OCI-LY1 (cell line): Measurements from ENCODE around the gene ASTN1.

Experiments
- EZH2 ChIP-seq: fragments of 200-600 bp; sonication (generic), shearing (Covaris generic); IDR thresholded peaks from 2 replicates; pipeline ENCODE4 v1.8.0; 2017; ENCODE audit warnings: borderline replicate concordance, mixed run types, mild to moderate bottlenecking, antibody characterized with exemption, low read length, moderate library complexity, mixed read lengths
- TF ChIP-seq, protein P1 (sequence below): fragments of 200-600 bp; sonication (generic), shearing (Covaris generic); IDR thresholded peaks from 2 replicates; pipeline ENCODE4 v1.5.1; 2017; ENCODE audit warnings: mild to moderate bottlenecking, antibody characterized with exemption, low read length, moderate library complexity, mixed read lengths

GRCh38 chr1:176811511-176812288 lies 352.8 kb downstream of the ASTN1 start:
- no peak for TF ChIP-seq EZH2
- TF ChIP-seq, protein P1, sequence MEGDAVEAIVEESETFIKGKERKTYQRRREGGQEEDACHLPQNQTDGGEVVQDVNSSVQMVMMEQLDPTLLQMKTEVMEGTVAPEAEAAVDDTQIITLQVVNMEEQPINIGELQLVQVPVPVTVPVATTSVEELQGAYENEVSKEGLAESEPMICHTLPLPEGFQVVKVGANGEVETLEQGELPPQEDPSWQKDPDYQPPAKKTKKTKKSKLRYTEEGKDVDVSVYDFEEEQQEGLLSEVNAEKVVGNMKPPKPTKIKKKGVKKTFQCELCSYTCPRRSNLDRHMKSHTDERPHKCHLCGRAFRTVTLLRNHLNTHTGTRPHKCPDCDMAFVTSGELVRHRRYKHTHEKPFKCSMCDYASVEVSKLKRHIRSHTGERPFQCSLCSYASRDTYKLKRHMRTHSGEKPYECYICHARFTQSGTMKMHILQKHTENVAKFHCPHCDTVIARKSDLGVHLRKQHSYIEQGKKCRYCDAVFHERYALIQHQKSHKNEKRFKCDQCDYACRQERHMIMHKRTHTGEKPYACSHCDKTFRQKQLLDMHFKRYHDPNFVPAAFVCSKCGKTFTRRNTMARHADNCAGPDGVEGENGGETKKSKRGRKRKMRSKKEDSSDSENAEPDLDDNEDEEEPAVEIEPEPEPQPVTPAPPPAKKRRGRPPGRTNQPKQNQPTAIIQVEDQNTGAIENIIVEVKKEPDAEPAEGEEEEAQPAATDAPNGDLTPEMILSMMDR, result no peak
